GM19193 (cell line): ENCODE measurements around the gene RGL1.

Experiments used
- POLR2A ChIP-seq: IDR thresholded peaks from 4 replicates; pipeline ENCODE4 v1.6.1; 2011; ENCODE audit not compliant: insufficient read depth, insufficient read length; ENCODE audit errors: extremely low read depth

RGL1 gene

GRCh38 chr1:183864611-183865010 lies 59.7 kb downstream of the RGL1 start:
- TF ChIP-seq POLR2A = no peak

GRCh38 chr1:183869230-183869629 lies 64.3 kb downstream of the RGL1 start:
- TF ChIP-seq POLR2A = no peak

DNA sequence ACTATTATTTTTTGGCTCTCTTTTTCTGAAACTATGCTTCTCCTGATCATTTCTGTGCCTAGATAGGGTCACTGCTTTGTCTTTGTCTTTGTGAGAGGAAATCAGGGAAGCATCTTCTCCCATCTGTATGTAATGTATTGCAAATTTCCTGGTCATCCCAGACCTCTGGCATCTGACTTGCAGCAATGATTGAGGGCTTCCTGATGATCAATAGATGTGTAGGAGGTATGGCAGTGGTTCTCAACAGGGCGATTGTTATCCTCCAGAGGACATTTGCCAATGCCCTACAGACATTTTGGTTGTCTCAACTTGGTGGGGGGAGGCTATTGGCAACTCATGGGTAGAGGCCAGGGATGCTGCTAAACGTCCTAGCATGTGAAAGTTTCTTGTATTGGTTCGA lies 64.7 kb downstream of the RGL1 start:
- no peak for TF ChIP-seq POLR2A

DNA sequence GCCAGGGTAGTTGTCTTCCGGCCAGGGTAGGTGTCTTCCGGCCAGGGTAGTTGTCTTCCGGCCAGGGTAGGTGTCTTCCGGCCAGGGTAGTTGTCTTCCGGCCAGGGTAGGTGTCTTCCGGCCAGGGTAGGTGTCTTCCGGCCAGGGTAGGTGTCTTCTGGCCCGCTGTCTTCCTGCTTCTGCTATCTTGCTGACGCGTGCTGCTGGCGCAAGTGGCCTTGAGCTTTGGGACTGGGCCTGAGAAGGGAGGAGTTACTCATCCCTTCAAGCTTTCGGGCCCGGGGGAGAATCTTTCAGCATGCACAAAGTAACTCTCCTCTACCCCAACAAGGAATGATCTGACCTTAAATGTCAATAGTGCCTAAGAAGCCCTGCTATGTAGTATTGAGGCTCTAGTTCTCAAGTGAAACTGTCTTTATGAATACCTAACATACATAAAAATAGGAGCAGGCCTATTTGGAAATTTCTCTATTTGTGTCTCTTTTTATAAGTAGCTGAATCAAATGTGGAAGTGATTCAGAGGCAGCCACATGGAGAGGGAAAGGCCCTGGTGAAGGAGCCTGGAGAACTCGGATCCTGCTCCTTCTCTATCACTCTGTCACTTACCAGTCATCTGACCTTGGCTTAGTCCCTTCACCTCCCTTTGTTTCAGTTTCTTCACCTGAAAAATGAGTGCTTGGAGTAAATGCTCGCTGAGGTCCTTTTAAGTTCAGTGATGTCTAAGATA lies 65.6 kb downstream of the RGL1 start:
- TF ChIP-seq POLR2A = no peak

GRCh38 chr1:183871142-183871541 lies 66.2 kb downstream of the RGL1 start:
- TF ChIP-seq POLR2A = no peak

GRCh38 chr1:183871601-183872000 lies 66.7 kb downstream of the RGL1 start:
- no peak for TF ChIP-seq POLR2A

GRCh38 chr1:183872403-183872802 lies 67.5 kb downstream of the RGL1 start:
- no peak for TF ChIP-seq POLR2A

GRCh38 chr1:183873642-183874041 lies 68.7 kb downstream of the RGL1 start:
- TF ChIP-seq POLR2A = no peak

GRCh38 chr1:183876309-183876708 lies 71.4 kb downstream of the RGL1 start:
- TF ChIP-seq POLR2A = no peak

- no peak for TF ChIP-seq POLR2A
Observed at GRCh38 chr1:183877053-183877720, 72.3 kb downstream of the RGL1 start.

DNA sequence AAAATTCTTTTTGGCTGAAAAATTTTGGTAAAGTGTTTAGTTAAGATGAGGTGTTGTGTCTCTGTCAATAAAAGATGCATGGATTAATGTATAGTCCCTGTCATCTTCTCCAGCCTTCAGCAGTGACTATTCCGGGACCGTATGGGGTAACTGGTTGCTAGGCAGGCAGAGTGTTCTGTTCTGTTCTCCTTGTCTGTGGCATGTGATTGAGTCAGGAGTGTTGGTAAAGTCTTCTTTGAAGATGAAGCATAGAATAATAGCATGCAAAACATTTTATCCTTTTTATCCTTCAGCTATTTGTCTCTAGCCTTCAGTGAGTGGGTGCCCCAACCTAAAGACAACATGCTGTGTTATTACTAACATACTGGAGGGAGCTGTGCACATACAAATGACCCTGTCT lies 74.6 kb downstream of the RGL1 start:
- TF ChIP-seq POLR2A = no peak

DNA sequence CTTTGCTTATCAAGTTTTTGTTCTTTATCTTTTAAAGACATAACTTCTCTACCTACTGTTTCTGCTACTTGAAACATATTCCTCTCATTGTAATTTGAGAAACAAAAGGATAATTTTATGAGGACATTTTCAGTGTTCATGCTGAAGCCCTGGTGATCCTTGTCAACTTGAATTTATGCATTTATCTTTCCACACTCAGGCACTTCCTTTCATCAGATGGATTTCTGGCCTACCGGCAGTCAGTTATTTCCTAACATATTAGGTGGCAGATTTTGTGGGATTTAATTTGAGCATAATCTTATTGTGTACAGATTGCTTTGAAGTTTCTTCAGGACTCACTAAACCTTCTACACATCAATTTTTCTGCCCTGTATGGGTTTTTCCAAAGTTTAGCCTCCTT lies 75.0 kb downstream of the RGL1 start:
- no peak for TF ChIP-seq POLR2A

GRCh38 chr1:183880531-183881243 lies 75.8 kb downstream of the RGL1 start:
- no peak for TF ChIP-seq POLR2A

GRCh38 chr1:183881387-183882131 lies 76.6 kb downstream of the RGL1 start:
- no peak for TF ChIP-seq POLR2A

DNA sequence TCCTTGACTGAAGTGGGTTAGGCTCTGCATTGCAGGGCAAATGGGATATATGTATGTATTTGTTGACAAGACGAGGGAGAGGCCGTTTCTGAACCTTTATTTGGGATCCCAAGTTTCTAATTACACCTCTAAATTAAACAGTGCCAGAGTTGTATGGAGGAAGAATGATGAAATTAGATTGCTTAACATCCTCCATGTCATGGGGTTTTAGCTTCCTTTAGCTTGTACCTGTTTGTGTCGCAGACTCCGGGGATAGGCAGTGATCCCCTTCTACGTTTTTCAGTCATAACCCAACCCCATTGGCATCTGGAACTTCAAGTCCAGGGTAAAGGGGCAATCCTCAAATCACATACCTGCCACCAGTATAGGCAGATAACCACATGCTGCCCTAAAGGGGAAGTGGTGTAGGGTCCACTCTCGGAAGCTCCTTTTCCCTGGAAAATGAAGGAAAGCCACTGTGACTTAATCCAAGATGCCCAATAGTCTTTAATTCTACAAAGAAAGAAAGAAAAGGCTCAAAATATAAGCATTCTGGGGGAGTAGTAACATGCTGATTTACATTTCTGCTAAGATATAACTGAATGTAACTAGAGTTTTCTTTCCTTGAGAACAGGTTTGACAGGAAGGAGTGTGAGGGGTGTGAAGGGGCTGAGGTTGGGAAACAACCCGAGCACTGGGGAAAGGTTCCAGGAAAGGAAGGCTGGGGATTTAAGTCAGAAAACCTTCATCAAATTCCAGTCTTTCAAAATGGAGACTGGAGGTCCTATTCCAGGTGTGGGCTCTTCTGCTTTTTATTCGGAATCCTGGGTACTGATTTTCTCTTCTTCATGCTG lies 77.6 kb downstream of the RGL1 start:
- no peak for TF ChIP-seq POLR2A

DNA sequence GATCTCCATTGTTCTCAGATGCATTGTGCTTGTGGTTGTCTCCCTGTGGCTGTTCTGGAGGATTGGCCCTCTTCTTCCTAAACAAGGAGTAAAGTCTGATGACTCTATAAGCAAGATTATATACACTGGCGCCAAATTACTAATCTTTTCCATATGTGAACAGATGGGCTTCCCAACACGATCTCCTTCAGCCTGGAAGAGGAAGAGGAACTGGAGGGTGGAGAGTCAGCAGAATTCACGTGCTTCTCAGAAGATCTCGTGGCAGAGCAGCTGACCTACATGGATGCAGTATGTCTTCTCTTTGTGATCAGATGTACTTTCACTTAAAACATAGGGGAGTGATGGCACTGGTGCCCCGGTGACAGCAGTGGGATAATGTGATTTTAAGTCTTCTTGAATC lies 78.7 kb downstream of the RGL1 start:
- TF ChIP-seq POLR2A = no peak
